HEK293T (cell line): Measurements from ENCODE around the gene ATP11A.

Experiments
- ARNT ChIP-seq: fragments of 450-650 bp; IDR thresholded peaks from 2 replicates; pipeline ENCODE4 v1.6.1; 2017; ENCODE audit warnings: mild to moderate bottlenecking
- BHLHE40 ChIP-seq: fragments of 450-650 bp; IDR thresholded peaks from 2 replicates; pipeline ENCODE4 v1.6.1; 2016; ENCODE audit warnings: mild to moderate bottlenecking, moderate library complexity, borderline replicate concordance
- CTBP1 ChIP-seq: fragments of 450-650 bp; IDR thresholded peaks from 2 replicates; pipeline ENCODE4 v1.6.1; 2016; ENCODE audit warnings: borderline replicate concordance
- ELF4 ChIP-seq: fragments of 450-650 bp; IDR thresholded peaks from 2 replicates; pipeline ENCODE4 v1.6.1; 2017; ENCODE audit warnings: antibody characterized with exemption
- FOXA1 ChIP-seq: fragments of 450-650 bp; IDR thresholded peaks from 2 replicates; pipeline ENCODE4 v1.6.1; 2016; ENCODE audit warnings: mild to moderate bottlenecking
- FOXK2 ChIP-seq: fragments of 450-650 bp; IDR thresholded peaks from 2 replicates; pipeline ENCODE4 v1.6.1; 2016; ENCODE audit warnings: mild to moderate bottlenecking
- FOXM1 ChIP-seq: fragments of 450-650 bp; IDR thresholded peaks from 2 replicates; pipeline ENCODE4 v1.6.1; 2017; ENCODE audit warnings: mild to moderate bottlenecking, borderline replicate concordance
- NFRKB ChIP-seq: fragments of 450-650 bp; IDR thresholded peaks from 2 replicates; pipeline ENCODE4 v1.6.1; 2016; ENCODE audit warnings: mild to moderate bottlenecking, moderate library complexity
- SP1 ChIP-seq: fragments of 450-650 bp; IDR thresholded peaks from 2 replicates; pipeline ENCODE4 v1.6.1; 2017
- SUZ12 ChIP-seq: fragments of 450-650 bp; IDR thresholded peaks from 2 replicates; pipeline ENCODE4 v1.6.1; 2016; ENCODE audit warnings: mild to moderate bottlenecking
- TARDBP ChIP-seq: fragments of 450-650 bp; IDR thresholded peaks from 2 replicates; pipeline ENCODE4 v1.6.1; 2016
- ZNF384 ChIP-seq: fragments of 450-650 bp; IDR thresholded peaks from 2 replicates; pipeline ENCODE4 v1.6.1; 2016
- TF ChIP-seq, protein P1 (sequence below): fragments of 450-650 bp; IDR thresholded peaks from 2 replicates; pipeline ENCODE4 v1.6.1; 2016

DNA sequence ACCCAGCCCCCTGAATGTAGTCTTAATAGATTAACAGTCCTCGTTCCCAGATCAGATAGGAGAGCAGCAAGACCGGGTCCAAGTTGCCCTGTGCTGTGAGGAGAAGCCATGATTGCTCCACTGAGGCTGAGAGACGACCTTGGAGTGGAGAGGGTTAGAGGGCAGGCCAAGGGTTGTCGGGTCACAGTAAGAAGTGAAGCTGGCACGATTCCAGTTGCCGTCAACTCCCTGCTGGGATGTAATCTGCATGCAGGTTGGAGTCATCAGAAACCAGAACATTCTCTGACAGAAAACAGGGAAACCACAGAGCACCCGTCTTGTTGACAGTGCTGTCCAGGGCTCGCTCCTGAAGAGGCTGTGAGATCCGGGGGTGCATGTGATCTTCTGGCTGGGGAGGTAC is 19.0 kb upstream of the ATP11A start:
- no peak for TF ChIP-seq BHLHE40
- TF ChIP-seq SP1: no peak
- TF ChIP-seq NFRKB: no peak
- no peak for TF ChIP-seq FOXK2
- no peak for TF ChIP-seq FOXA1
- TF ChIP-seq ELF4: no peak
- TF ChIP-seq TARDBP: no peak
- TF ChIP-seq FOXM1: no peak
- TF ChIP-seq ZNF384: no peak
- TF ChIP-seq SUZ12: no peak
- TF ChIP-seq ARNT: no peak
- TF ChIP-seq, protein P1, sequence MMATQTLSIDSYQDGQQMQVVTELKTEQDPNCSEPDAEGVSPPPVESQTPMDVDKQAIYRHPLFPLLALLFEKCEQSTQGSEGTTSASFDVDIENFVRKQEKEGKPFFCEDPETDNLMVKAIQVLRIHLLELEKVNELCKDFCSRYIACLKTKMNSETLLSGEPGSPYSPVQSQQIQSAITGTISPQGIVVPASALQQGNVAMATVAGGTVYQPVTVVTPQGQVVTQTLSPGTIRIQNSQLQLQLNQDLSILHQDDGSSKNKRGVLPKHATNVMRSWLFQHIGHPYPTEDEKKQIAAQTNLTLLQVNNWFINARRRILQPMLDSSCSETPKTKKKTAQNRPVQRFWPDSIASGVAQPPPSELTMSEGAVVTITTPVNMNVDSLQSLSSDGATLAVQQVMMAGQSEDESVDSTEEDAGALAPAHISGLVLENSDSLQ: no peak
- TF ChIP-seq CTBP1: no peak
